GM12892 (cell line): ENCODE results near the gene ARL13B.

ENCODE experiments used
- POLR2A ChIP-seq: IDR thresholded peaks from 2 replicates; pipeline ENCODE4 v1.6.1; 2011; ENCODE audit warnings: low read depth, low read length, control low read depth
- POLR2AphosphoS5 ChIP-seq: IDR thresholded peaks from 2 replicates; pipeline ENCODE4 v1.6.1; 2011; ENCODE audit warnings: low read depth, low read length, control low read depth
- TAF1 ChIP-seq: IDR thresholded peaks from 2 replicates; pipeline ENCODE4 v1.6.1; 2011; ENCODE audit warnings: low read depth, mild to moderate bottlenecking, control low read depth, low read length, borderline replicate concordance

DNA sequence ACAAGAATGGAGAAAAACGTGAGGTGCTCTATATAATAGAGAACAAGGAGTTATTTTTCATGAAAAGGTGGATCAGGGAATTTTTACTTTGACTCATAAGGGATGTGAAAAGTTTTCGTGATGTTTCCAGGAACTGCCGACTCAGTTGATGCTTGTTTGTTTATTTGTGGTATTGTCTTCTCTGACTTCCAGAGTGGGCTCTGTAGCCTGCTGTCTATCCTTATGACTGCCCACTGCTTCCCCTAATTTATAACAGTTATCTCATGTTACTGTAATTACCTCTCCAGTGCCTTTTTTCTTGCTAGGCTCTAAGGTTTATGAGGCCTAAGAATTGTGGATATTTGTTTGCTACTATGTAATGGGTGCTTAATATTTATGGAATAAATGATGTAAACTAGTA, 12.3 kb downstream of the ARL13B start:
- TF ChIP-seq POLR2A (no peak), TAF1 (no peak), POLR2AphosphoS5 (no peak)
